Measurements from ENCODE around the gene DENND2C. TPM values are rescaled to one million over a fixed set of nuclear protein-coding genes. Genes with fewer than 3 reads are reported as not detected.
A peak's percentile ranks its signal among the peaks of the same experiment; 100 is the strongest.

DENND2C gene
- total RNA-seq, 1 experiment from 2014 or later, result 1.3 TPM

DNA sequence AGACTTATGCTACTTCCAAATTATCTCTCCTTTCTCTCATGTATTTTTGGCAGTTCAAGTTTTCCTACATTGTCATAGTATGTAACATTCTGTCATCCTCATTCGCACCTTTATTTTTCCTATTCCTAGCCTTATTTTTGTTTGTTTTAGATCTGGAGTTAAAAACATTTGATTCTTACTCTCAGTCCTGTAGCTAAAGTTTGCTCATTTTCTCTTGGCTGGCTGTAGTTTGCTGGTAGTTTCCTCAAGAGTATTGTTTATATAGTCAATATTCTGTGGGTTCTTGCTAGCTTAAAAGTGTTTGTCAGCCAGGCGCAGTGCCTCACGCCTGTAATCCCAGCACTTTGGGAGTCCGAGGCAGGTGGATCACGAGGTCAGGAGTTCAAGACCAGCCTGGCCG lies 129.0 kb downstream of the DENND2C start:
- peak overlapping the region; percentile 52 for H3K27ac Mint-ChIP-seq (ENCODE audit: unreplicated experiment)
- CTCF ChIA-PET, result no interaction called here
- BruUV-seq (replicated peaks), result no TSS peak
- TF ChIP-seq, protein P1, sequence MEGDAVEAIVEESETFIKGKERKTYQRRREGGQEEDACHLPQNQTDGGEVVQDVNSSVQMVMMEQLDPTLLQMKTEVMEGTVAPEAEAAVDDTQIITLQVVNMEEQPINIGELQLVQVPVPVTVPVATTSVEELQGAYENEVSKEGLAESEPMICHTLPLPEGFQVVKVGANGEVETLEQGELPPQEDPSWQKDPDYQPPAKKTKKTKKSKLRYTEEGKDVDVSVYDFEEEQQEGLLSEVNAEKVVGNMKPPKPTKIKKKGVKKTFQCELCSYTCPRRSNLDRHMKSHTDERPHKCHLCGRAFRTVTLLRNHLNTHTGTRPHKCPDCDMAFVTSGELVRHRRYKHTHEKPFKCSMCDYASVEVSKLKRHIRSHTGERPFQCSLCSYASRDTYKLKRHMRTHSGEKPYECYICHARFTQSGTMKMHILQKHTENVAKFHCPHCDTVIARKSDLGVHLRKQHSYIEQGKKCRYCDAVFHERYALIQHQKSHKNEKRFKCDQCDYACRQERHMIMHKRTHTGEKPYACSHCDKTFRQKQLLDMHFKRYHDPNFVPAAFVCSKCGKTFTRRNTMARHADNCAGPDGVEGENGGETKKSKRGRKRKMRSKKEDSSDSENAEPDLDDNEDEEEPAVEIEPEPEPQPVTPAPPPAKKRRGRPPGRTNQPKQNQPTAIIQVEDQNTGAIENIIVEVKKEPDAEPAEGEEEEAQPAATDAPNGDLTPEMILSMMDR (IDR thresholded peaks at IDR 0.05; ENCODE audit: unreplicated experiment), result no peak
- H3K9me3 Mint-ChIP-seq (ENCODE audit: low read depth, unreplicated experiment), result no peaks in the 10 kb centered on the region
- intact Hi-C loops (cut with micrococcal nuclease; ENCODE audit: unreplicated experiment), result no loop called here
- DNase-seq, result no peak
- H3K4me1 Mint-ChIP-seq (ENCODE audit: low read depth, unreplicated experiment), result peaks cover 22% of the 10 kb centered on the region
- H3K36me3 Mint-ChIP-seq (ENCODE audit: insufficient read depth, unreplicated experiment), result no peaks in the 10 kb centered on the region
- no peaks in the 10 kb centered on the region for H3K27me3 Mint-ChIP-seq (ENCODE audit: unreplicated experiment)
- H3K4me3 Mint-ChIP-seq (ENCODE audit: low read depth, unreplicated experiment), result peak overlapping the region; percentile 25

DNA sequence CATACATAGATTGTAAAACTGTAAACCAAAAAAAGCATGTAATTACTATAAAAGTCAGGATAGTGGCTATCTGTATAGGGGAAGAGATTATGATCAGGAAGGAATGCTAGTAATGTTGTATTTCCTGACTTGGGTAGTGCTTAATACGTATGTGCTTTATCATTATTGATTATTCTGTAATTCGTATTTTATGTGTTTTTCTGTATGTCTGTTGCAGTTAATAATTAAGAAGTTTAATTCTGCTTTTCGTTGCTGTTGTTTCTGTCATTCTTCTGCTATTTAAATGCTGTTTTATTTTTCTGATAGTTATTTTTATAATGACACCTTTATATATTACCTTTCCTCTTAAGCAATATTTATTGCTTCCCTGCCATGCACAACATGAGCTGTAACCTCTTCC lies 129.6 kb downstream of the DENND2C start:
- Mint-ChIP-seq H3K4me3 (ENCODE audit: low read depth, unreplicated experiment) (peak overlapping the region; percentile 25), H3K27me3 (ENCODE audit: unreplicated experiment) (no peaks in the 10 kb centered on the region), H3K27ac (ENCODE audit: unreplicated experiment) (peak overlapping the region; percentile 52), H3K4me1 (ENCODE audit: low read depth, unreplicated experiment) (peaks cover 22% of the 10 kb centered on the region), H3K36me3 (ENCODE audit: insufficient read depth, unreplicated experiment) (no peaks in the 10 kb centered on the region), H3K9me3 (ENCODE audit: low read depth, unreplicated experiment) (no peaks in the 10 kb centered on the region)
- CTCF ChIA-PET, result no interaction called here
- intact Hi-C loops (cut with micrococcal nuclease; ENCODE audit: unreplicated experiment), result no loop called here
- TF ChIP-seq, protein P1 (IDR thresholded peaks at IDR 0.05; ENCODE audit: unreplicated experiment), result no peak
- no peak for DNase-seq
- no TSS peak for BruUV-seq (replicated peaks)

DNA sequence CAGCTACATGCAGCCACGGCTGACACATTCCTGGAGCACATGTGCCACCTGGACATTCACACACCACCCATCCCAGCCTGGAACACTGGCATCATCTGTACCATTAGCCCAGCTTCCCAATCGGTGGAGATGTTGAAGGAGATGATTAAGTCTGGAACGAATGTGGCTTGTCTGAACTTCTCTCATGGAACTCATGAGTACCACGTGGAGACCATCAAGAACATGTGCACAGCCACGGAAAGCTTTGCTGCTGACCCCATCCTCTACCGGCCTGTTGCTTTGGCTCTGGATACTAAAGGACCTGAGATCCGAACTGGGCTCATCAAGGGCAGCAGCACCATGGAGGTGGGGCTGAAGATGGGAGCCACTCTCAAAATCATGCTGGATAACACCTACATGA lies 133.8 kb downstream of the DENND2C start:
- Mint-ChIP-seq H3K4me3 (ENCODE audit: low read depth, unreplicated experiment) (no peak overlapping the region), H3K4me1 (ENCODE audit: low read depth, unreplicated experiment) (peaks cover 20% of the 10 kb centered on the region), H3K9me3 (ENCODE audit: low read depth, unreplicated experiment) (no peaks in the 10 kb centered on the region), H3K36me3 (ENCODE audit: insufficient read depth, unreplicated experiment) (no peaks in the 10 kb centered on the region), H3K27ac (ENCODE audit: unreplicated experiment) (no peak overlapping the region), H3K27me3 (ENCODE audit: unreplicated experiment) (no peaks in the 10 kb centered on the region)
- DNase-seq, result no peak
- intact Hi-C loops (cut with micrococcal nuclease; ENCODE audit: unreplicated experiment), result no loop called here
- BruUV-seq (replicated peaks), result no TSS peak
- TF ChIP-seq, protein P1 (IDR thresholded peaks at IDR 0.05; ENCODE audit: unreplicated experiment), result no peak
- CTCF ChIA-PET, result no interaction called here

DNA sequence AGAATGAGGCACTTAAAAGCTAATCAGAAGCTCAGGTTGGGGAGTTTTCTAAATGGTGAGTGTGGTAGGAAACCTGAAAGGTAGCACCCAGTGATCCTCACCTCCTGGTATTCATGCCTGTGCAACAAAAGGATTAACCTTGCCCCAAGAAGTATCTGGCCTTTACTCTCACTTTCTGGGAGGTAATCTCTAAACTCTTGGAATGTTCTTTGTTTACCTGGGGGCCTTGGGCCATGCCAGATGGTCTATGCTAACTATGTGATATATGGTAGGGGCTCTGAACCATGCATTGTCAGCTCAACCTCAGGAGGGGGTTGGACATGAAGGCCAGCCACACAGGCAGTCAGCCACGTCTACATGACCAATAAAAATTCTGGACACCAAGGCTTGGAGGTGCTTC lies 134.4 kb downstream of the DENND2C start:
- intact Hi-C loops (cut with micrococcal nuclease; ENCODE audit: unreplicated experiment), result no loop called here
- Mint-ChIP-seq H3K27ac (ENCODE audit: unreplicated experiment) (no peak overlapping the region), H3K4me1 (ENCODE audit: low read depth, unreplicated experiment) (peaks cover 14% of the 10 kb centered on the region), H3K9me3 (ENCODE audit: low read depth, unreplicated experiment) (no peaks in the 10 kb centered on the region), H3K36me3 (ENCODE audit: insufficient read depth, unreplicated experiment) (no peaks in the 10 kb centered on the region), H3K4me3 (ENCODE audit: low read depth, unreplicated experiment) (no peak overlapping the region), H3K27me3 (ENCODE audit: unreplicated experiment) (no peaks in the 10 kb centered on the region)
- TF ChIP-seq, protein P1 (IDR thresholded peaks at IDR 0.05; ENCODE audit: unreplicated experiment), result no peak
- BruUV-seq (replicated peaks), result no TSS peak
- DNase-seq, result no peak
- CTCF ChIA-PET, result no interaction called here

Other genes with a start within 250 kb of the DENND2C start
- gene TRIM33, start 158.8 kb downstream of the DENND2C start, total RNA-seq (2022), result 42.0 and 46.8 TPM in 2 replicates
- gene BCAS2, start 88.4 kb downstream of the DENND2C start, total RNA-seq (2022), result 30.7 and 34.7 TPM in 2 replicates
- not detected in 2 replicates for gene AMPD1, start 25.5 kb upstream of the DENND2C start, total RNA-seq (2022)
- gene NRAS, start 46.7 kb upstream of the DENND2C start, total RNA-seq (2022), result 29.1 and 29.4 TPM in 2 replicates
- 333 and 362 TPM in 2 replicates for gene CSDE1, start 87.9 kb upstream of the DENND2C start, total RNA-seq (2022)
- 26.7 and 37.1 TPM in 2 replicates for gene SIKE1, start 110.6 kb upstream of the DENND2C start, total RNA-seq (2022)
- not detected in 2 replicates for gene SYCP1, start 184.8 kb upstream of the DENND2C start, total RNA-seq (2022)

Measured in Calu3 (cell line).